ENCODE results near the gene AGRN.

GRCh38 chr1:1061682-1062345 lies 41.9 kb downstream of the AGRN start:
- no peak for TF ChIP-seq CTCF (IDR thresholded peaks at IDR 0.05; ENCODE audit: low read length)
- TF ChIP-seq EZH2 (optimal IDR thresholded peaks at IDR 0.05; ENCODE audit: low read depth, low read length) = no peak
- TF ChIP-seq EZH2phosphoT487 (IDR thresholded peaks at IDR 0.05; ENCODE audit: low read length) = no peak

Data from MM.1S (cell line).